SK-N-SH (cell line): Measurements from ENCODE around the gene PDS5A. TPM values are rescaled to one million over a fixed set of nuclear protein-coding genes. Genes with fewer than 3 reads are reported as not detected.
"Not testable (repeated sequence)": the region's sequence is repeated elsewhere in the genome, so short reads cannot be mapped to it uniquely, and the experiment has no call there.

Experiments used
- CTCF ChIA-PET: fragments of 300-600, 350-600 bp; formaldehyde crosslinking; extraction: SDS; loops from one replicate; lab custom pipeline; 2021; lab: Yijun Ruan, JAX
- POLR2A ChIA-PET: fragments of 350-600 bp; sonication (Branson Sonifier 250); formaldehyde crosslinking; extraction: SDS; loops from one replicate; lab custom pipeline; 2020; ENCODE audit warnings: antibody characterized with exemption, inconsistent platforms; lab: Yijun Ruan, JAX
- DNase-seq: peaks from one replicate; pipeline ENCODE4 v3.0.0; 2012
- H2AFZ ChIP-seq: fragments of 200-600 bp; sonication (generic); 2 replicates; pipeline ENCODE4 v1.8.1; 2016; ENCODE audit warnings: antibody characterized with exemption, mild to moderate bottlenecking, low read depth
- H3F3A ChIP-seq: fragments of 200-600 bp; sonication (generic); replicated peaks from 2 replicates; pipeline ENCODE3; 2016; ENCODE audit warnings: antibody characterized with exemption, mild to moderate bottlenecking; ENCODE audit not compliant: insufficient read depth
- H3K27ac ChIP-seq, 2 experiments: fragments of 200-500 bp in 1 of 2; fragments of 200-600 bp in 1 of 2; sonication (Bioruptor generic) in 1 of 2; sonication (generic), shearing (Covaris generic) in 1 of 2; 2 replicates each; pipeline versions ENCODE4 v1.5.1 to v1.6.1; 2014 to 2016; ENCODE audit warnings: low read depth in 2 of 2, inconsistent platforms in 1 of 2, low read length in 1 of 2, mild to moderate bottlenecking in 1 of 2, mixed read lengths in 1 of 2
- H3K27me3 ChIP-seq: fragments of 200-600 bp; sonication (generic), shearing (Covaris generic); 2 replicates; pipeline ENCODE4 v1.6.1; 2016; ENCODE audit warnings: mixed run types; ENCODE audit not compliant: insufficient read depth
- H3K36me3 ChIP-seq, 2 experiments: fragments of 200-500 bp in 1 of 2; fragments of 200-600 bp in 1 of 2; sonication (Bioruptor generic) in 1 of 2; sonication (generic) in 1 of 2; replicated peaks in 1 of 2; 2 replicates each; pipeline versions ENCODE3 to v1.5.1; 2014 to 2016; ENCODE audit warnings: low read length in 1 of 2, mild to moderate bottlenecking in 1 of 2; ENCODE audit not compliant: insufficient read depth in 2 of 2, control insufficient read depth in 1 of 2
- H3K4me1 ChIP-seq, 2 experiments: fragments of 200-500 bp in 1 of 2; fragments of 200-600 bp in 1 of 2; sonication (Bioruptor generic) in 1 of 2; sonication (generic), shearing (Covaris generic) in 1 of 2; 2 replicates each; pipeline versions ENCODE4 v1.5.1 to v1.6.1; 2014 to 2016; ENCODE audit warnings: low read depth in 1 of 2, low read length in 1 of 2, mixed run types in 1 of 2; ENCODE audit not compliant: insufficient read depth in 2 of 2, control insufficient read depth in 1 of 2
- H3K4me2 ChIP-seq: fragments of 200-600 bp; sonication (generic), shearing (Covaris generic); 2 replicates; pipeline ENCODE4 v1.6.1; 2017; ENCODE audit warnings: mixed run types
- H3K4me3 ChIP-seq, 2 experiments: fragments of 200-500 bp in 1 of 2; fragments of 200-600 bp in 1 of 2; sonication (Bioruptor generic) in 1 of 2; sonication (generic), shearing (Covaris generic) in 1 of 2; 2 replicates each; pipeline versions ENCODE4 v1.5.1 to v1.8.1; 2014 to 2016; ENCODE audit warnings: low read depth in 2 of 2, inconsistent platforms in 1 of 2, low read length in 1 of 2, mild to moderate bottlenecking in 1 of 2, mixed read lengths in 1 of 2, moderate library complexity in 1 of 2
- H3K79me2 ChIP-seq: fragments of 200-600 bp; sonication (generic); 2 replicates; pipeline ENCODE4 v1.8.1; 2017; ENCODE audit warnings: mild to moderate bottlenecking; ENCODE audit not compliant: insufficient read depth
- H3K9ac ChIP-seq: fragments of 200-600 bp; sonication (generic); 2 replicates; pipeline ENCODE4 v1.6.1; 2017; ENCODE audit warnings: mixed run types
- H3K9me2 ChIP-seq: fragments of 200-600 bp; sonication (generic); 2 replicates; pipeline ENCODE4 v1.6.1; 2017; ENCODE audit warnings: mixed run types
- H3K9me3 ChIP-seq: fragments of 200-600 bp; sonication (generic); 2 replicates; pipeline ENCODE4 v1.6.1; 2017; ENCODE audit warnings: mixed run types, mild to moderate bottlenecking, moderate library complexity
- H4K20me1 ChIP-seq: fragments of 200-600 bp; sonication (generic); 2 replicates; pipeline ENCODE4 v1.6.1; 2017; ENCODE audit warnings: mild to moderate bottlenecking, mixed run types; ENCODE audit not compliant: insufficient read depth
- CHD2 ChIP-seq: fragments of 150-350 bp; IDR thresholded peaks from 2 replicates; pipeline ENCODE4 v1.6.1; 2018; ENCODE audit warnings: low read length; ENCODE audit not compliant: partially characterized antibody
- ELF1 ChIP-seq: IDR thresholded peaks from 2 replicates; pipeline ENCODE4 v1.4.0; 2012
- EZH2phosphoT487 ChIP-seq: fragments of 200-600 bp; sonication (generic); IDR thresholded peaks from 2 replicates; pipeline ENCODE4 v1.6.1; 2017; ENCODE audit warnings: low read depth, mixed run types, mild to moderate bottlenecking, antibody characterized with exemption, moderate library complexity, borderline replicate concordance
- FOSL2 ChIP-seq: IDR thresholded peaks from 2 replicates; pipeline ENCODE4 v1.4.0; 2012; ENCODE audit warnings: low read depth, mild to moderate bottlenecking, moderate library complexity, borderline replicate concordance
- FOXJ3 ChIP-seq: sonication (generic); formaldehyde crosslinking; IDR thresholded peaks from 2 replicates; pipeline ENCODE4 v1.5.1; 2020; ENCODE audit warnings: mild to moderate bottlenecking, missing genetic modification reagents
- GATA2 ChIP-seq: sonication (generic); formaldehyde crosslinking; IDR thresholded peaks from 2 replicates; pipeline ENCODE4 v1.5.0; 2020; ENCODE audit warnings: mild to moderate bottlenecking, missing genetic modification reagents
- JUND ChIP-seq: IDR thresholded peaks from 2 replicates; pipeline ENCODE4 v1.4.0; 2012
- MXI1 ChIP-seq: IDR thresholded peaks from 2 replicates; pipeline ENCODE4 v1.6.1; 2012; ENCODE audit warnings: mild to moderate bottlenecking, low read depth, low read length, improper control_type of control experiment
- NFIC ChIP-seq: IDR thresholded peaks from 2 replicates; pipeline ENCODE4 v1.4.0; 2012; ENCODE audit warnings: borderline replicate concordance
- POLR2AphosphoS5 ChIP-seq: IDR thresholded peaks from 2 replicates; pipeline ENCODE4 v1.6.1; 2012; ENCODE audit warnings: low read depth, low read length
- RAD21 ChIP-seq: IDR thresholded peaks from 2 replicates; pipeline ENCODE4 v1.6.1; 2012; ENCODE audit warnings: mild to moderate bottlenecking, low read length
- SMC3 ChIP-seq: IDR thresholded peaks from 2 replicates; pipeline ENCODE4 v1.6.1; 2012; ENCODE audit warnings: low read depth, low read length, improper control_type of control experiment
- TAF1 ChIP-seq: IDR thresholded peaks from 2 replicates; pipeline ENCODE4 v1.6.1; 2012; ENCODE audit warnings: low read depth, mild to moderate bottlenecking, low read length, moderate library complexity, borderline replicate concordance
- YY1 ChIP-seq: IDR thresholded peaks from 2 replicates; pipeline ENCODE4 v1.4.0; 2012; ENCODE audit warnings: low read depth, mild to moderate bottlenecking
- WGBS: methylation state at CpG from one replicate; pipeline ENCODE4 v1.1.6; 2017; ENCODE audit warnings: low lambda C conversion rate; 5-methylcytosine and 5-hydroxymethylcytosine counted together
- polyA plus RNA-seq, 3 experiments: library from polyadenylated mRNA; depleted of rRNA; stranded (reverse); fragments of >200 nt; gene quantifications; 2 replicates each; pipeline ENCODE4 v1.2.3, GENCODE V29; 2012
- TF ChIP-seq, protein P1 (sequence below): IDR thresholded peaks from 2 replicates; pipeline ENCODE4; 2012
- TF ChIP-seq, protein P2 (sequence below): fragments of 150-350 bp; IDR thresholded peaks from 2 replicates; pipeline ENCODE4 v1.6.1; 2016; ENCODE audit warnings: mild to moderate bottlenecking, low read depth, low read length
- TF ChIP-seq, protein P3 (sequence below): IDR thresholded peaks from 2 replicates; pipeline ENCODE4 v1.6.1; 2012; ENCODE audit warnings: mild to moderate bottlenecking, low read depth, low read length, moderate library complexity

The PDS5A gene
- polyA plus RNA-seq, 1 of the 3 experiments (the other 2 are of a cell fraction) = 14.1 TPM

DNA sequence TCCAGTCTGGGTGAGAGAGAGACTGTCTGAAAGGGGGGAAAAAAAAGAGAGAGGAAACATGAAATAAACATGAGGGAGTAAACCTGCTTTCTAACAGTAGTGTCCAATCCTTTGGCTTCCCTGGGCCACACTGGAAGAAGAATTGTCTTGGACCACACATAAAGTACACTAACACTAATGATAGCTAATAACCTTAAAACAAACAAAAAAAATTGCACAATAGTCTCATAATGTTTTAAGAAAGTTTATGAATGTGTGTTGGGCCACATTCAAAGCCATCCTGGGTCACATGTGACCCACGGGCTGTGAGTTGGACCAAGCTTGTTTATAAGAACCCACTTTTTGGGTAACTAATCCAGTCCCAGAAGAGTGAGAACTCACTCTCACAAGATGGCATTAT, 30.3 kb downstream of the PDS5A start (continued):
- TF ChIP-seq TAF1 (no peak), CHD2 (no peak), SMC3 (no peak), NFIC (no peak), JUND (no peak), FOSL2 (no peak), FOXJ3 (CRISPR knock-in tag) (no peak)
- TF ChIP-seq, protein P1, sequence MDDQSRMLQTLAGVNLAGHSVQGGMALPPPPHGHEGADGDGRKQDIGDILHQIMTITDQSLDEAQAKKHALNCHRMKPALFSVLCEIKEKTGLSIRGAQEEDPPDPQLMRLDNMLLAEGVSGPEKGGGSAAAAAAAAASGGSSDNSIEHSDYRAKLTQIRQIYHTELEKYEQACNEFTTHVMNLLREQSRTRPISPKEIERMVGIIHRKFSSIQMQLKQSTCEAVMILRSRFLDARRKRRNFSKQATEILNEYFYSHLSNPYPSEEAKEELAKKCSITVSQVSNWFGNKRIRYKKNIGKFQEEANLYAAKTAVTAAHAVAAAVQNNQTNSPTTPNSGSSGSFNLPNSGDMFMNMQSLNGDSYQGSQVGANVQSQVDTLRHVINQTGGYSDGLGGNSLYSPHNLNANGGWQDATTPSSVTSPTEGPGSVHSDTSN = no peak

DNA sequence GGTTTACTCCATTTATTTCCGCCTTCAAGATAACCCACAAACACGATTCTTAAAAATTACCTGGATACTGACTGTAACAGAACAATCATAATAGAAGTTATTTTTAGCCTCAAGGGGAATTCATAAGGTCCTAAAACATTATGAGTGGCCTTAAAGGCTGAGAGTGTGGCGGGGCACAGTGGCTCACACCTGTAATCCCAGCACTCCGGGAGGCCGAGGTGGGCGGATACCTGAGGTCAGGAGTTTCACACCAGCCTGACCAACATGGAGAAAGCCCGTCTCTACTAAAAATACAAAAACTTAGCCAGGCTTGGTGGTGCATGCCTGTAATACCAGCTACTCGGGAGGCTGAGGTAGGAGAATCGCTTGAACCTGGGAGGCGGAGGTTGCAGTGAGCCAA, 33.5 kb downstream of the PDS5A start:
- H3K4me2 ChIP-seq, H3K4me1 ChIP-seq, H3K27ac ChIP-seq, POLR2A ChIA-PET, H3K9me3 ChIP-seq, H3K9me2 ChIP-seq, H3K4me3 ChIP-seq, H2AFZ ChIP-seq, H3K36me3 ChIP-seq, H3K27me3 ChIP-seq, H3K9ac ChIP-seq, DNase-seq: not testable (repeated sequence)
- H4K20me1 ChIP-seq = peaks cover 90% of the 10 kb centered on the region
- WGBS = 99% methylated on average over 10 of the region's 10 CpGs
- CTCF ChIA-PET = interaction anchor here (1.1 kb wide), 2 partner anchors 9 to 12 kb away, joined by 3 read pairs; no protein-coding TSS in a partner anchor
- peaks cover 15% of the 10 kb centered on the region for H3F3A ChIP-seq
- peaks cover 100% of the 10 kb centered on the region for H3K79me2 ChIP-seq

DNA sequence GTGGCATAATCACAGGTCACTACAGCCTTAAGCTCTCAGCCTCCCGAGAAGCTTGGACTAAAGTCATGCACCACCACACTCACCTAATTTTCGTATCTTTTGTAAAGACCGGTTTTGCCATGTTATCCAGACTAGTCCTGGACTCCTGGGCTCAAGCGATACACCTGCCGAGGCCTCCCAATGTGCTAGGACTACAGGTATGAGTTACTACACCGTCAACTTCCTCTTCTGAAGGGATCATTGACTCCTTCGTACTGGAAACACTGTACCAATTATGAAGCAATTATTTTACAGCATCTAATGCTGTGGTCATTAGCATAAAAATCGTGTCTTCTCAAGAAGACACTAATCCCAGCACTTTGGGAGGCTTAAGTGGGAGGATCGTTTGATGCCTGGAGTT, 35.2 kb downstream of the PDS5A start:
- DNase-seq = no peak
- no peaks in the 10 kb centered on the region for H3K27me3 ChIP-seq
- peaks cover 0 to 11% of the 10 kb centered on the region in 2 experiments for H3K36me3 ChIP-seq
- peaks cover 100% of the 10 kb centered on the region for H3K79me2 ChIP-seq
- peaks cover 4 to 9% of the 10 kb centered on the region in 2 experiments; a peak in 2 of 4 replicates for H3K4me1 ChIP-seq
- WGBS = 92% methylated on average over 9 of the region's 9 CpGs
- H3K9me2 ChIP-seq = no peaks in the 10 kb centered on the region
- no peak overlapping the region for H3K4me3 ChIP-seq
- H2AFZ ChIP-seq = no peak overlapping the region
- ChIA-PET CTCF (interaction anchor here (1.0 kb wide), 1 partner anchor 13 kb away, joined by 3 read pairs; no protein-coding TSS in a partner anchor), POLR2A (no interaction called here)
- H3K27ac ChIP-seq = no peak overlapping the region
- no peak for TF ChIP-seq NFIC
- TF ChIP-seq CHD2 = no peak
- TF ChIP-seq, protein P2, sequence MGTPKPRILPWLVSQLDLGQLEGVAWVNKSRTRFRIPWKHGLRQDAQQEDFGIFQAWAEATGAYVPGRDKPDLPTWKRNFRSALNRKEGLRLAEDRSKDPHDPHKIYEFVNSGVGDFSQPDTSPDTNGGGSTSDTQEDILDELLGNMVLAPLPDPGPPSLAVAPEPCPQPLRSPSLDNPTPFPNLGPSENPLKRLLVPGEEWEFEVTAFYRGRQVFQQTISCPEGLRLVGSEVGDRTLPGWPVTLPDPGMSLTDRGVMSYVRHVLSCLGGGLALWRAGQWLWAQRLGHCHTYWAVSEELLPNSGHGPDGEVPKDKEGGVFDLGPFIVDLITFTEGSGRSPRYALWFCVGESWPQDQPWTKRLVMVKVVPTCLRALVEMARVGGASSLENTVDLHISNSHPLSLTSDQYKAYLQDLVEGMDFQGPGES = no peak
- no peak for TF ChIP-seq RAD21
- TF ChIP-seq, protein P3, sequence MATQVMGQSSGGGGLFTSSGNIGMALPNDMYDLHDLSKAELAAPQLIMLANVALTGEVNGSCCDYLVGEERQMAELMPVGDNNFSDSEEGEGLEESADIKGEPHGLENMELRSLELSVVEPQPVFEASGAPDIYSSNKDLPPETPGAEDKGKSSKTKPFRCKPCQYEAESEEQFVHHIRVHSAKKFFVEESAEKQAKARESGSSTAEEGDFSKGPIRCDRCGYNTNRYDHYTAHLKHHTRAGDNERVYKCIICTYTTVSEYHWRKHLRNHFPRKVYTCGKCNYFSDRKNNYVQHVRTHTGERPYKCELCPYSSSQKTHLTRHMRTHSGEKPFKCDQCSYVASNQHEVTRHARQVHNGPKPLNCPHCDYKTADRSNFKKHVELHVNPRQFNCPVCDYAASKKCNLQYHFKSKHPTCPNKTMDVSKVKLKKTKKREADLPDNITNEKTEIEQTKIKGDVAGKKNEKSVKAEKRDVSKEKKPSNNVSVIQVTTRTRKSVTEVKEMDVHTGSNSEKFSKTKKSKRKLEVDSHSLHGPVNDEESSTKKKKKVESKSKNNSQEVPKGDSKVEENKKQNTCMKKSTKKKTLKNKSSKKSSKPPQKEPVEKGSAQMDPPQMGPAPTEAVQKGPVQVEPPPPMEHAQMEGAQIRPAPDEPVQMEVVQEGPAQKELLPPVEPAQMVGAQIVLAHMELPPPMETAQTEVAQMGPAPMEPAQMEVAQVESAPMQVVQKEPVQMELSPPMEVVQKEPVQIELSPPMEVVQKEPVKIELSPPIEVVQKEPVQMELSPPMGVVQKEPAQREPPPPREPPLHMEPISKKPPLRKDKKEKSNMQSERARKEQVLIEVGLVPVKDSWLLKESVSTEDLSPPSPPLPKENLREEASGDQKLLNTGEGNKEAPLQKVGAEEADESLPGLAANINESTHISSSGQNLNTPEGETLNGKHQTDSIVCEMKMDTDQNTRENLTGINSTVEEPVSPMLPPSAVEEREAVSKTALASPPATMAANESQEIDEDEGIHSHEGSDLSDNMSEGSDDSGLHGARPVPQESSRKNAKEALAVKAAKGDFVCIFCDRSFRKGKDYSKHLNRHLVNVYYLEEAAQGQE = no peak
- no peak for TF ChIP-seq POLR2AphosphoS5
- TF ChIP-seq YY1 = no peak
- TF ChIP-seq GATA2 = no peak
- TF ChIP-seq FOXJ3 (CRISPR knock-in tag) = no peak
- TF ChIP-seq EZH2phosphoT487 = no peak
- no peak for TF ChIP-seq JUND
- no peak for TF ChIP-seq SMC3
- TF ChIP-seq ELF1 = no peak
- no peak for TF ChIP-seq TAF1
- TF ChIP-seq MXI1 = no peak
- H3K9me3 ChIP-seq = no peaks in the 10 kb centered on the region
- no peak overlapping the region for H3K9ac ChIP-seq
- peaks cover 81% of the 10 kb centered on the region for H4K20me1 ChIP-seq
- no peak overlapping the region for H3K4me2 ChIP-seq
- H3F3A ChIP-seq = peaks cover 15% of the 10 kb centered on the region
